Karpas-422 (cell line): Measurements from ENCODE around the gene AFTPH. TPM values are rescaled to one million over a fixed set of nuclear protein-coding genes. Genes with fewer than 3 reads are reported as not detected.

Experiments
- DNase-seq: peaks from one replicate; pipeline ENCODE4 v3.0.0-alpha.2; 2015
- H2AFZ ChIP-seq: fragments of 200-600 bp; sonication (generic); 2 replicates; pipeline ENCODE4 v1.6.1; 2014; ENCODE audit warnings: antibody characterized with exemption, low read length, mixed read lengths
- H3K27ac ChIP-seq: fragments of 200-600 bp; sonication (generic); 2 replicates; pipeline ENCODE4 v1.5.1; 2014; ENCODE audit warnings: mild to moderate bottlenecking, low read length, moderate library complexity
- H3K27me3 ChIP-seq: fragments of 200-600 bp; sonication (generic); 2 replicates; pipeline ENCODE4 v1.6.1; 2014; ENCODE audit warnings: low read length, mixed read lengths
- H3K36me3 ChIP-seq: fragments of 200-600 bp; sonication (generic); 2 replicates; pipeline ENCODE4 v1.6.1; 2014; ENCODE audit warnings: low read length, mixed read lengths; ENCODE audit not compliant: insufficient read depth
- H3K4me1 ChIP-seq: fragments of 200-600 bp; sonication (generic); 2 replicates; pipeline ENCODE4 v1.6.1; 2014; ENCODE audit warnings: mild to moderate bottlenecking, low read length, mixed read lengths
- H3K4me2 ChIP-seq: fragments of 200-600 bp; sonication (generic); 2 replicates; pipeline ENCODE4 v1.6.1; 2014; ENCODE audit warnings: low read length, low read depth, mild to moderate bottlenecking; ENCODE audit not compliant: poor library complexity, severe bottlenecking
- H3K4me3 ChIP-seq: fragments of 200-600 bp; sonication (generic); 2 replicates; pipeline ENCODE4 v1.5.1; 2014; ENCODE audit warnings: mild to moderate bottlenecking, antibody characterized with exemption, low read length, mixed read lengths
- H3K79me2 ChIP-seq: fragments of 200-600 bp; sonication (generic); 2 replicates; pipeline ENCODE4 v1.6.1; 2014; ENCODE audit warnings: mild to moderate bottlenecking, low read length, mixed read lengths
- H3K9ac ChIP-seq: fragments of 200-600 bp; sonication (generic); 2 replicates; pipeline ENCODE4 v1.6.0; 2014; ENCODE audit warnings: low read length
- H3K9me2 ChIP-seq: fragments of 200-600 bp; sonication (generic), shearing (Covaris generic); replicated peaks from 2 replicates; pipeline ENCODE4 v1.6.0; 2014; ENCODE audit warnings: mild to moderate bottlenecking, low read length, moderate library complexity; ENCODE audit not compliant: insufficient read depth
- H3K9me3 ChIP-seq: fragments of 300-700, 200-600 bp; sonication (generic); 2 replicates; pipeline ENCODE4 v1.6.1; 2014; ENCODE audit warnings: low read length, mixed read lengths
- H4K20me1 ChIP-seq: fragments of 200-600 bp; sonication (generic); 2 replicates; pipeline ENCODE4 v1.6.1; 2014; ENCODE audit warnings: mild to moderate bottlenecking, antibody characterized with exemption, low read length, low read depth; ENCODE audit not compliant: insufficient read depth
- total RNA-seq: library from RNA; depleted of rRNA; stranded (reverse); fragments of >200 nt; shearing (Covaris generic); gene quantifications from 2 replicates; pipeline ENCODE4 v1.2.3, GENCODE V29; 2014; ENCODE audit warnings: low replicate concordance; rRNA removed

AFTPH gene
- 88.9 and 124 TPM in 2 replicates for total RNA-seq

GRCh38 chr2:64523666-64524603 lies at the start of gene AFTPH:
TSS of gene AFTPH (plus strand) at chr2:64524328. CDS start at chr2:64551475, 27,147 bp downstream.
- Histone ChIP-seq H3K4me2 (peak within 1 kb of the TSS; percentile 93), H3K9me3 (no peaks in the 10 kb centered on the region), H3K27ac (peak within 1 kb of the TSS; percentile 94), H4K20me1 (peaks cover 15% of the 10 kb centered on the region; the same call in 1 of the 2 replicates), H3K9ac (peak within 1 kb of the TSS; percentile 84), H3K4me1 (peaks cover 39% of the 10 kb centered on the region), H3K4me3 (peak within 1 kb of the TSS; percentile 81), H3K9me2 (no peaks in the 10 kb centered on the region), H3K36me3 (peaks cover 14% of the 10 kb centered on the region), H3K27me3 (no peaks in the 10 kb centered on the region), H2AFZ (peak within 1 kb of the TSS; percentile 70), H3K79me2 (peaks cover 59% of the 10 kb centered on the region)
- DNase-seq = peak; percentile 100

- DNase-seq = no peak
- Histone ChIP-seq H3K9me2 (no peaks in the 10 kb centered on the region), H3K79me2 (no peaks in the 10 kb centered on the region), H3K4me2 (no peak overlapping the region), H3K9me3 (no peaks in the 10 kb centered on the region), H3K27ac (no peak overlapping the region), H3K36me3 (no peaks in the 10 kb centered on the region), H2AFZ (no peak overlapping the region), H3K9ac (no peak overlapping the region), H3K4me1 (peaks cover 10% of the 10 kb centered on the region), H3K27me3 (no peaks in the 10 kb centered on the region), H3K4me3 (no peak overlapping the region), H4K20me1 (no peaks in the 10 kb centered on the region)
Observed at GRCh38 chr2:64474636-64475035, 49.5 kb upstream of the AFTPH start.

DNA sequence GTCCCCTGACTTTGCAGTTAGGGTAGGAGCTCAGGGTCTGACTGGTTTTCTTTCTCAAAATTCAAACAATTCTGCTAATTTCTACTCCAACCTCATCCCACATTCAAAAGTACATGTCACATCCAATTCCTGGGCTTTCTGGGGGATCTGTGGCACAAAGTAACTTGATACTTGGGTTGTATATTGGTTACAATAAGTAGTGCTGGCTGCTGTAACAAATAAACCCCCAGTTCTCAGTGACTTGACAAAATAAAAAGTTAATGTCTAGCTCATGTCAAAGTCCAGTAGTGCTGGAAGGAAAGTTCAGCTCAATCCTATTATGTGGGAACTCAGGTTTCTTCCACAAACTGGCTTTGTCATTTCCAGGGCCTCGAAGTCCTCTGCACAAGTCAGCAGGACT lies 47.1 kb upstream of the AFTPH start:
- Histone ChIP-seq H3K27me3 (no peaks in the 10 kb centered on the region), H3K27ac (no peak overlapping the region), H3K4me3 (no peak overlapping the region), H3K4me2 (no peak overlapping the region), H3K9ac (no peak overlapping the region), H3K9me3 (no peaks in the 10 kb centered on the region), H3K9me2 (no peaks in the 10 kb centered on the region), H3K79me2 (no peaks in the 10 kb centered on the region), H2AFZ (no peak overlapping the region), H3K4me1 (peaks cover 6% of the 10 kb centered on the region), H3K36me3 (no peaks in the 10 kb centered on the region), H4K20me1 (no peaks in the 10 kb centered on the region)
- no peak for DNase-seq

DNA sequence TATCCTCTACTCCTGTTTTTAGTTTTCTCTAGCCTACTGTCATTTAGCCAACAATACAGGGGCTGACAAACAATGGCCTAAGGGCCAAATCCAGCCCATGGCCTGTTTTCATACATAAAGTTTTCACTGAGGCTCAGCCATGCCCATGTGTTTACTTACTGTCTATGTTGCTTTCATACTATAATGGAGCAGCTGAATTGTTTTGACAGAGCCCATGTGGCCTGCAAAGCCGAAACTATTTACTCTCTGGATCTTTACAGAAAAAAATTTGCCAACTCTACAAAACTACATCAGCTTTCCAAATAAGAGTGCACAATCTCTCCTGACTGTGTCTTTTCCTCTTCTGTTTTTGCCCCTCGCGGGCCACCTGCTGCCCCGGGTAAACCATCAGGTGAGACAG lies 46.1 kb upstream of the AFTPH start:
- Histone ChIP-seq H3K4me3 (no peak overlapping the region), H3K9me2 (no peaks in the 10 kb centered on the region), H4K20me1 (no peaks in the 10 kb centered on the region), H3K4me1 (peaks cover 6% of the 10 kb centered on the region), H3K9me3 (no peaks in the 10 kb centered on the region), H3K4me2 (no peak overlapping the region), H2AFZ (no peak overlapping the region), H3K36me3 (no peaks in the 10 kb centered on the region), H3K27ac (no peak overlapping the region), H3K9ac (no peak overlapping the region), H3K79me2 (no peaks in the 10 kb centered on the region), H3K27me3 (no peaks in the 10 kb centered on the region)
- DNase-seq = no peak

DNA sequence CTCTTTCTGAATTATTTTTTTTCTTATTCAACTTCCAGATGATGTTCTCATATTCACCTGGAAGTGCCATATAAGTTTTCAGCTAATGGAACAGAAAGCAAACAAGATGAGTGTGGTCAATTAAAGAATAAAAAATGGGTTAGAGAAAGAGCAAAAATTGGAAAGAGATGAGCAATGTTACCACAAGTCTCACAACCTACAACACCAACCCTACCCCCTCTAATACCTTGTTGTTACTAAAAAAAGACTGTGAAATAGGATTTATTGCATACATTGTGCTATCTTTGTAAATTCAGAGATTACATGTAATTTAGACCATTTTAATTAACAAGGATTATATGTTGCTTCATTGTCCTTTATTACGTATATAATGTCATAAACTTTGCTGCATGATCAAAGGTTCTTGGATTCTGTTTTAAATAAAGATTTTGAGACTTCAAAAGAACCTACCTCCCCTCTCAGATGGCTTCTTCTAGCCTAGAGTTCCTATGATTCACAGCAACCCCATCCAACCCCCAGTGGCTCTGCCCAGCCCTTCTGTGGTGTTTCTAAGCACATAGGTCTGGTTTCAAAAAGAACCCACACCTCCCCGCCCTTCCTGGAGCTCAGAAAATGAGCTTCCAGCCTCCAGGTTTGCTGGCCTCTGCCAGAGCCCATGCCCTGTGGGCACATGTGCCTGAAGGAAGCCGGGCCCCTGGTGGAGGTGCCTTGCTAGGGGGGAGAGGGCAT lies 45.5 kb upstream of the AFTPH start:
- Histone ChIP-seq H3K27ac (no peak overlapping the region), H3K9me3 (no peaks in the 10 kb centered on the region), H4K20me1 (no peaks in the 10 kb centered on the region), H3K4me2 (no peak overlapping the region), H2AFZ (no peak overlapping the region), H3K9me2 (no peaks in the 10 kb centered on the region), H3K36me3 (no peaks in the 10 kb centered on the region), H3K79me2 (no peaks in the 10 kb centered on the region), H3K4me3 (no peak overlapping the region), H3K9ac (no peak overlapping the region), H3K27me3 (no peaks in the 10 kb centered on the region), H3K4me1 (peaks cover 6% of the 10 kb centered on the region)
- DNase-seq = no peak

GRCh38 chr2:64479259-64480117 lies 44.6 kb upstream of the AFTPH start:
- no peaks in the 10 kb centered on the region for H4K20me1 ChIP-seq
- H3K79me2 ChIP-seq = no peaks in the 10 kb centered on the region
- no peak overlapping the region for H3K4me2 ChIP-seq
- no peak for DNase-seq
- no peak overlapping the region for H3K9ac ChIP-seq
- no peaks in the 10 kb centered on the region for H3K9me3 ChIP-seq
- H3K27me3 ChIP-seq = no peaks in the 10 kb centered on the region
- no peaks in the 10 kb centered on the region for H3K9me2 ChIP-seq
- H3K4me3 ChIP-seq = no peak overlapping the region
- H3K36me3 ChIP-seq = no peaks in the 10 kb centered on the region
- peaks cover 1% of the 10 kb centered on the region for H3K4me1 ChIP-seq
- no peak overlapping the region for H2AFZ ChIP-seq
- H3K27ac ChIP-seq = no peak overlapping the region

DNA sequence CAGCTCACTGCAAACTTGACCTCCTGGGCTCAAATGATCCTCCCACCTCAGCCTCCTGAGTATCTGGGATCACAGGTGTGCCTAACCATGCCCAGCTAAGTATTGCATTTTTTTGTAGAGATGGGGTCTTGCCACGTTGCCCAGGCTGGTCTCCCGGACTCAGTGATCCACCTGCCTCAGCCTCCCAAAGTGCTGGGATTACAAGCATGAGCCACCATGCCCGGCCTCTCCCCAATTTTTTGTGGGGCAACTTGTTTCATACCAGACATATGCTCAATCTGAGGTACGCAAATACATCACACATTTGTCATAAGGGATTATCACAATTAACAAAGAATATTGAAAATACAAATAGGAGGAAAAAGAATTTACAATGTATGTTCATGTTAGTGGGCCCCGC lies 42.5 kb upstream of the AFTPH start:
- H2AFZ ChIP-seq = no peak overlapping the region
- no peaks in the 10 kb centered on the region for H4K20me1 ChIP-seq
- DNase-seq = no peak

More for the DNA sequence above, 42.5 kb upstream of the AFTPH start:
- Histone ChIP-seq H3K27me3 (no peaks in the 10 kb centered on the region), H3K9ac (no peak overlapping the region), H3K36me3 (no peaks in the 10 kb centered on the region), H3K79me2 (no peaks in the 10 kb centered on the region), H3K4me1 (no peaks in the 10 kb centered on the region), H3K4me2 (no peak overlapping the region), H3K4me3 (no peak overlapping the region), H3K27ac (no peak overlapping the region), H3K9me2 (no peaks in the 10 kb centered on the region), H3K9me3 (no peaks in the 10 kb centered on the region)
